ENCODE results near the gene ITLN2.
"Not testable (repeated sequence)": the region's sequence is repeated elsewhere in the genome, so short reads cannot be mapped to it uniquely, and the experiment has no call there.

ITLN2 gene

GRCh38 chr1:160916666-160917065, 37.9 kb downstream of the ITLN2 start:
- TF ChIP-seq CTCF (IDR thresholded peaks at IDR 0.05; ENCODE audit: low read depth, low read length): no peak
- DNase-seq (ENCODE audit: low read depth, low spot score): no peak
- in situ Hi-C loops (cut with HindIII; ENCODE audit: low sequenced_read_pairs): no loop called here
- no peak overlapping the region for H3K4me3 ChIP-seq (ENCODE audit: low read depth, low read length)

GRCh38 chr1:160913229-160913628, 41.4 kb downstream of the ITLN2 start:
- DNase-seq (ENCODE audit: low read depth, low spot score); in situ Hi-C loops (cut with HindIII; ENCODE audit: low sequenced_read_pairs); H3K4me3 ChIP-seq (ENCODE audit: low read depth, low read length): not testable (repeated sequence)

- no peak for TF ChIP-seq CTCF (IDR thresholded peaks at IDR 0.05; ENCODE audit: low read depth, low read length)
- no peak for DNase-seq (ENCODE audit: low read depth, low spot score)
- no peak overlapping the region for H3K4me3 ChIP-seq (ENCODE audit: low read depth, low read length)
- in situ Hi-C loops (cut with HindIII; ENCODE audit: low sequenced_read_pairs): no loop called here
These were observed 42.7 kb downstream of the ITLN2 start for GRCh38 chr1:160911925-160912324.

GRCh38 chr1:160911441-160911840, 43.2 kb downstream of the ITLN2 start:
- no peak overlapping the region for H3K4me3 ChIP-seq (ENCODE audit: low read depth, low read length)
- TF ChIP-seq CTCF (IDR thresholded peaks at IDR 0.05; ENCODE audit: low read depth, low read length): no peak
- in situ Hi-C loops (cut with HindIII; ENCODE audit: low sequenced_read_pairs): no loop called here
- no peak for DNase-seq (ENCODE audit: low read depth, low spot score)

GRCh38 chr1:160910170-160910750, 44.3 kb downstream of the ITLN2 start:
- no peak overlapping the region for H3K4me3 ChIP-seq (ENCODE audit: low read depth, low read length)
- in situ Hi-C loops (cut with HindIII; ENCODE audit: low sequenced_read_pairs): no loop called here
- TF ChIP-seq CTCF (IDR thresholded peaks at IDR 0.05; ENCODE audit: low read depth, low read length): no peak
- no peak for DNase-seq (ENCODE audit: low read depth, low spot score)

- in situ Hi-C loops (cut with HindIII; ENCODE audit: low sequenced_read_pairs): no loop called here
- no peak for DNase-seq (ENCODE audit: low read depth, low spot score)
- no peak overlapping the region for H3K4me3 ChIP-seq (ENCODE audit: low read depth, low read length)
- TF ChIP-seq CTCF (IDR thresholded peaks at IDR 0.05; ENCODE audit: low read depth, low read length): no peak
These were observed 46.6 kb downstream of the ITLN2 start for GRCh38 chr1:160907976-160908375.

- in situ Hi-C loops (cut with HindIII; ENCODE audit: low sequenced_read_pairs): no loop called here
- no peak for TF ChIP-seq CTCF (IDR thresholded peaks at IDR 0.05; ENCODE audit: low read depth, low read length)
- DNase-seq (ENCODE audit: low read depth, low spot score): no peak
- H3K4me3 ChIP-seq (ENCODE audit: low read depth, low read length): no peak overlapping the region
These were observed 49.0 kb downstream of the ITLN2 start for GRCh38 chr1:160905617-160905989.
